GM12892 (cell line): Measurements from ENCODE around the gene USP15.
"Not testable (repeated sequence)": the region's sequence is repeated elsewhere in the genome, so short reads cannot be mapped to it uniquely, and the experiment has no call there.

Experiments
- POLR2A ChIP-seq: IDR thresholded peaks from 2 replicates; pipeline ENCODE4 v1.6.1; 2011; ENCODE audit warnings: low read depth, low read length, control low read depth
- TAF1 ChIP-seq: IDR thresholded peaks from 2 replicates; pipeline ENCODE4 v1.6.1; 2011; ENCODE audit warnings: low read depth, mild to moderate bottlenecking, control low read depth, low read length, borderline replicate concordance

GRCh38 chr12:62342614-62343303 is 82.6 kb downstream of the USP15 start:
- not testable (repeated sequence) for TF ChIP-seq TAF1, POLR2A
